GM18499 (cell line): ENCODE measurements around the gene UNC119.
"Not testable (repeated sequence)": the region's sequence is repeated elsewhere in the genome, so short reads cannot be mapped to it uniquely, and the experiment has no call there.

Source experiments
- ATAC-seq: cut with Tn5 transposase; IDR thresholded peaks from one replicate; pipeline ENCODE4 v1.9.1; 2021; ENCODE audit warnings: moderate number of reproducible peaks; ENCODE audit not compliant: insufficient read depth, unreplicated experiment

UNC119 gene

DNA sequence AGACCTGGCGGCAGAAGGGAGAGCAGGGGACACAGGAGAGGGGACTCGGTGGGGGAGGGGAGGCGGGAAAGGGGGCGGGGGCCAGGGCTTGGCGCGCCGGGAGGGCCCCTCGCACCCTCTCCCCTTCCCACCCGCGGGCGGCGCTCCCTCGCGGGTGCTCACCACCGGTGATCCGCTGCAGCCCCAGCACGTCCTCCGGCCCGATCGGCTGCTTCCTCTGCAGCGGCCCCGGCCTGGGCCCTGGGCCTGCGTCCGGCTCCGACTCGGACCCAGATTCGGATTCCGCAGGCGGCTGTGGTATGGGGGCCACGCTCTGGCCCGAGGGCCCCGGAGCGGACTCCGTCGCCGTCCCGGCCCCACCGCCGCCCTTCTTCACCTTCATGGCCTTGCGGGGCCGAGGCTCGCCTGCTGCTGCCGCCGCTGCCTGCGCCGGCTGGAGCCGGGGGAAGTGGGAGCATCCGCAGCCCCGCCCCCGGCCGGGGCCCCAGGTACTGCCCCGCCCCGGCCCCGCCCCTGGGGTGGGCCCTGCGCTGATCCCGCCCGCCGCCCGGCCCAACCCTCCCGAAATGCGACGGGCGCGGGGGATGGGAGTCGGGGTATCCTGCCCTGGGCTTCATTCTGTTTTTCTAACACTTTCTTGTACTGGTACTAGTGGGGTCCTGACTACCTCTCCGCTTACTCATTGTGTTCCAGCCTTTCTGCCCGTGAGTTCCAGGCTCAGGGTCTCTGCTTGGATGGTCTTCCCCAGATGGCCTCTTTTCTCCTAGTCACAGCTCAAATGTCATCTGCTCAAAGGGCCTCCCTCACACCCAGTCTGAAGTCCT lies at the start of gene UNC119:
Gene UNC119 (minus strand): TSS at position 449 of the 824 bp plus-strand sequence. CDS start 67 bp downstream, at position 382.
- no peak for ATAC-seq

DNA sequence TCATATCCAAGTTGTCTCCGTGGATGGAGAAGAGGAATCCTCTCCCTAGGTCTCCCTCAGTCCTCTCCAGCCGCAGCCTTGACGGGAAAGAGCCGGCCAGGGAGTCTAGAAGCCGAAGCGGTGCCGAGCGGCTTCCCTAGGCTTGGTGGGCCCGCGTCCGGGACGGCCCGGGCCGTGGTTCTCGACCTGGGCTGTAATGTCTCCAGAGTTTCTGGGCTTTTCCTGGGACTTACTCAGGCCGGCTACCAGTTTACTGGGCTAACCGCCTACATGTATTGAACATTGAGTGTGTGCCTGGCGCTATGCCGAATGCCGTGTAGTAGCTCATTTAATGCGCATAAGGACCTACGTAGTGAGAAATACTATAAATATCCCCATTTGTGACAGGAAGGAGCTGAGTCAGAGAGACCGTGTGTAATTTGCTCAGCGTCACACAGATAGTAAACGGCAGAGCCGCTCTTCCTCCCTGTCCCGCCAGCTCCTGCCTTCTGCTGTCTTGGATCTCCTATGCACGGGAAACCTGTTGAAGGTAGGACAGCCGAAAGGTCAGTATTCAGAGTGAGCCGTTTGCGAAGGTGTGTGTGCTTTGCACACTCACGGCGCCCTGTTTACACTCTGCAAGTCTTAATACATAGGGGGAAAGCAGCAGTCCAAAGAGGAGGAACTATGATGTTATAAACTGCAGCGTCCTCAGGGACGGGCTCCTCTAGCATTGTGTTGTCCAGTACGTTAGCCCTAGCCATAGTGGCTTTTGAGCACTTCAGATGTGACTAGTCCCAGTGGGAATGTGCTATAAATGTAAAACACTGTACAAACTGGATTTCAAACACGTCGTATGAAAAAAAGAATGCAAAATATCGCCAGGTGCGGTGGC lies 47.1 kb upstream of the UNC119 start:
- ATAC-seq = no peak

DNA sequence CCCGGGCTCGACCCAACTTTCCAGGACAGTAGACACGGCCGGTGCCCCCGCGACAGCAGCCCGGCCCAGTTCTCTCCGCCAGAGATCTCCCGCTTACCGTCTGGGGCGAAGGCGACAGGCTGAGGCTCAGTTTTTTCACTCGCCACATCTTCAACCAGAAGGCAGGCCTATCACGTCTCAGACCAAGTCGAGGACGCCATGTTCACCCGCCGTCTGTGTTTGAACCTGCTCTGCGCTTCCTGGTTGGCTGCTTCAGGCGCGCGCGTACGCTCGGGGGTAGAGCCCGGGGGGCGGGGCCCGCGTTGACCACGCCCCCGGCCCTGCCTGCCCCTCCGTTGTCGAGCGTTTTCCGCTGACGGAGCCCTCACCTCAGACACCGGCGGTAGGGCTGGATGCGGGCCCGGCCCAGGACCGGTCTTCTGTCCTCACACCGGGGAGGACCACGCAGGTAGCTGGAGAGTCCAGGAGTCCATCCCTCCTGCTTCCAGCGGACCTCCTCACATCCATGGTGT lies 46.4 kb upstream of the UNC119 start, which contains the start of gene SPAG5:
Gene SPAG5 (minus strand): TSS at position 227 of the 512 bp plus-strand sequence. CDS start 79 bp downstream, at position 148.
- no peak for ATAC-seq

DNA sequence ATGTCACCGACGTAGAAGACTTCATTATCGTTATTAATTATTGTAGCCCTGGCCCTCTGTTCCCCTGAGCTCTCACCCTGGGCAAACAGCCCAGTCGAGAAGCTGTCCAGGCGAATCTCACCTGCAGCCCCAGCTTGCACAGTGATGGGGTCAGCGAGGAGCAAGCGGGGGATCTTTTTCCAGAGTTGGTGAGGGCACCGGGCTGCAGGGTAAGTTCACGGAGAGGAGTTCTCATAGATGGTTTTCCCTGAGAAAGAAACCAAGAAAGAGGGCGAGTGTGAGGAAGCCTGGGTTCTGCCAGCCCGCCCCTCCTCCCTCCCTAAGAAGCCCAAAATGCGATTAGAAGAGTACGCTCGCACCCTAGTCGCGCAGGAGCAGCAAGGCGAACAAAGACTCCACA lies 46.0 kb upstream of the UNC119 start:
- no peak for ATAC-seq

DNA sequence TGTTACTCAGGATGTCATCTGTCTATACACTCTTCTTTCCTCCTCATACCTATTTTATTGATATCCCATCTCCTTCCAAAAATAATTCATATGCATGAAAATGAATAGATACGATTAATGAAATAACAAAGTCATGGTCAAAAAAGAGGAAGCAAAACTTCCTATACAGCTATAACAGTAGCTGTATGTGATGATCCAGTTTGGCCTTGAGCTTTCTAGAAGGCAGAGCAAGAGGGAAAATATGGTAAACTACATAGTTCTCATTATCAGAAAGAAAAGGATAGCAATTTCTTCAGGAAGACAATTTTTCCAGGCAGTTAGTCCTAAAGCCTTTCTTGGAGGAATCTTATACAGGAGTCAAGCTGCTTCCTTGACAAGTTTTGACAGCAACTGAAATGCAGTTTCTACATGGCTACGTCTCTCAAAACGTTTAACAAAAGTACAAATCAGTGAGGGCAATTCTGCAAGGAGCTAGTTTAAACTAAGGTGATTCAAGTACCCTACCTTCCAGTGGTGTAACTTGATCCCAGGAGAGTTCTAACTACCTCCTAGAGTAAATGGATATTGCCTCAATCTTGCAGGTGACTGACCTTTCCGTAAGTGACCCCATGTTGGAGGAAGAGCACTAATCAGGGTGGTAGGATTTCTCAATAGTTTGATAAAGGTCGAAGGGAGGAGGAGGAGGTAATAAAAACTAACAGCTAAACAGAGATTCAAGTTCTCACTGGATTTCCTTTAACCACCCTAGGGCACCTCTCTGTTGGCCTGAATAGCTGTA lies 45.4 kb upstream of the UNC119 start:
- ATAC-seq = no peak

DNA sequence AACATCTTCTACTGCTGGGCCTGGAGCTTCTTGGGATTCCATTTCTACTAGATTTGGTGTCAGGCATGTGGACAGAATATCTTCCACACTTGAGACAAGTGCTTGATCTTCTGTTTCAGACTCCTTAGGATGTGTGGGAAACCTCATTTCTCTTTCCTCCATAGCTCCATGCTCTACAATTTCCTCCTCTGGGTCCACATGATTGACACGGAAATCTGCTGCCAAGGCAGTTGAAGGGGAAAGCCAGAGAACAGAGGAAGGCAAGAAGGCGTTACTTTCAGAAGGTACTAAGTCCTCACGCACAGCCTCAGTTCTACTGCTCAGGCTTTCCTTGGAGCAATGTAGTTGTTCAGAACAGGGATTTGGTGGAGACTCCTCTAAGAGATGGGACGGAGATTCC lies 39.8 kb upstream of the UNC119 start:
- ATAC-seq = no peak

DNA sequence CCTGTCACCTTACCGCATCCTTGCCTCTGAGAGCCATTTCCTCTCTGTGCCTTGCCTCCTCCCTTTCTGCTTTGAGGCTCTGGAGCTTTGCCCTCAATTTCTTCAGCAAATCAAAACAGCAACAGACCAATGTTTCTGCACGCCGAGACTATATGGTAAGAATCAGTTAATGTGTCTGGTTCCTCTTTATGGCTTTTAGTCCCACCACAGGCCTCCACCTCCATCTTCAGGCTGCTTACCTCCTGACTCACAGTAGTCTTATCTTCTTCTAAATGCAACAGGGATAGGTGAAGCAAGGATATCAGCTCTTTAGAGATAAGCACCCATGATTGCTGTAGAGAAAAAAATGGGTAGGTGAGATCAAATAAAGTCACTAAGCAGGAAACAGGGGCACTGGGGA lies 33.4 kb upstream of the UNC119 start:
- ATAC-seq = no peak

DNA sequence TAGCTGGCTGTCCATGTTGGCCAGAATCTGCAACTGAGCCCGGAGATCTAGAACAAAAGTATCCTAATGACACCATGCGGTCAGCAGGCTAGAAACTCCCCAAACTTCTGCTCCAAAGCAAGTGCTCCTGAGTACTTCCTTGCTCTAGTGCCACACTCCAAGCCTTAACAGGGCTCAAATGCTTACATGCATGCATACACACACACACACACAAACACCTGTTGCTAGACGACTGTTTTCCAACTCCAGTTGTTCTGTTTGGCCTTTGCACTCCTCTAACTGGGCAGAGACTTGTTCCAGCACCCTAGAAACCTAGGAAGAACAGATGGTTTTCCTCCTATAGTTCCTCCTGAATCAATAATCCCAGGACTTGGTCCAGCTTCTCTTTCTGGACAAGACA lies 32.0 kb upstream of the UNC119 start:
- no peak for ATAC-seq

DNA sequence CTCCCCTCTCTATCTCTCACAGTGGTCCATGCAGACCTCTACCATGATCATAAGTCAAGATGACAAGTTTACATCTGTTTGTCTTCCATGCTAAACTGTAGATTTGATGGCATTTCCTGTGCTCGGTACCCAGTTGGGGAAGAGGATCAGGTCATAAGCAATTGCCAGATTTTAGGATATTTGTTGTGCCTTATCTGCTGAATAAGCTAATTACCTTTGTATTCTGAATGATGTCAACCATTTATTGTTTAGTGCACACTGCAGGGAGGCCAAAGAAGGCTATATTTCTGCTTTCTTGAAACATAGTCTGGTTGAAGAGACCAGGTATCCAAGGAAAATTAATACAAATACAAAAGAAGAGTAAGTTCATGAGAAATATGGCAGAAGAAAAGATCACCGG lies 30.1 kb upstream of the UNC119 start:
- no peak for ATAC-seq

DNA sequence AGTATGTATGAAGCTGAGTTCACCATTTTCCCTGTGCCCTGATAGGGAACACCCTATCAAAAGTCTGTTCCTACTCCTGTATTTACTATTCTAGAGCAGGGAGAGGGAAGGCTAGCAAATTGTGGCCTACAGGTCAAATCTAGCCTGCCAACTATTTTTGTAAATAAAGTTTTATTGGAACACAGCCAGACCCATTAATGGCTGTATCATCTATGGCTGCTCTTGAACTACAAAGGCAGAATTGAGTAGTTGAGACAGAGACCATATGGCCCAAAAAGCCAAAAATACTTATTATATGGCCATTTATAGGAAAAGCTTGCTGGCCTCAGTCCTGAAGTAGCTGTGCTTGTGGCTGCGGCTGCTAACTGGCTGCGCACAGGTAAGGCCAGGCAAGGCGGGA lies 28.5 kb upstream of the UNC119 start:
- no peak for ATAC-seq

DNA sequence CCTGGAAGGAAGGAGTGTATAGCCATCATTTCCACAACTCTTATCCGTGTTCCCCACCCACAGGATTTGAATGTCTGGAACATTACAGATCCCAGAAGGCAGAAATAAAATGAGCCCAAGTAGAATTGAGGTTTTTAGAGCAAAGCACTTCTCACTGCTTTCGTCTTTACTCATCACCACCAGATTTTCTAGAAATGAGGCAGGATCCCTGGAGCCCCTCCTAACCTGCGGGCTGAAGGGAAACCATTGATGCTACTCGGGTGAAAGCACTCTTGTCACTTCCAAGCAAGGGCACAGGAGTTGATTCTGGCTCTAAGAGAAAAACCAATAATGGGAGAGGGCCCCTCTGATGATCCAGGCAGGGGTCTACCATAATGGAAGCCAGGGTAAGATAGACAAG lies 27.1 kb upstream of the UNC119 start:
- ATAC-seq = no peak

DNA sequence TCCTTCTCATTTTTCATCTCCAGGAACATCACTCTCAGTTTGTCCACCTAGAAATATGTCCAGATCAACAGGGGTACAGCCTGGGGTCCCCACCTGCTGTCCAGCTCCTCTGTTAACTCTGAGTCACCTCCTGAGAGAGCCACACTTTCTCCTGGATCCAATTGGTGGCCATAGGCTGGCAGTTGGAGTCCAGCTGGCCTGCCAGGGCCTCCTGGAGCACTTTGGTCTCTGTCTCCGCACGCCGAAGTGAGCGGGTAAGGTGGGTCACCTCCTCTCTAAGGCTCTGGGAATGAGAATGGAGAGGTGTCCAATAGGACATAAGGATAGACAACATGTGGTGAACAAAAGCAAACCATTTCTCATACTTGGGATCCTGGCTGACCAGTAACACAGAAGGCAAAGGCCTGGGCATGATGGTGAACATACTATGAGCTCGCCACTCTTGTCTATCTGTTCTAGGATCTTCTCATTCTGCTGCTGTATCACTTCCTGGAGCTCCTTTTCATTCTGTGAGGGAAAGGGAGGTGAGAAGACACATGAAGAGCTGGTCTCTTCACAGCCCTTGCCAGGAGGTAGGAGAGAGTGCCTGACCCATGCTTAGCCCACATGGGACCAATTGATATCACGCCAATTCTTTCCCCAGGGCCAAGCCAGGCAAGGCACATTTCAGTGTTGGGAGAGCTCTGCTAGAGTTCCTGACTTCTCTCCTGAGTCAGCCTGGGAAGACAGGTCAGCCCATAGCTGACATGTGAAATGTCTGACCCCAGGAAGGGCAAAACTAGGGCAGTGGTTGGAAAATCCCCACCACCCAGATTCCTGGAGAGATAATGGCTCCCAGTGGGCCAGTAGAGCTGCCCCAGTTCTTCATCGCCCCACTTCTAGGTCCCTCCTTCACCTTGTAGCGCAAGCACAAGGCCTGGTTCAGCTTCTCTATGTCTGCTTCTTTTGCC lies 26.1 kb upstream of the UNC119 start:
- no peak for ATAC-seq

DNA sequence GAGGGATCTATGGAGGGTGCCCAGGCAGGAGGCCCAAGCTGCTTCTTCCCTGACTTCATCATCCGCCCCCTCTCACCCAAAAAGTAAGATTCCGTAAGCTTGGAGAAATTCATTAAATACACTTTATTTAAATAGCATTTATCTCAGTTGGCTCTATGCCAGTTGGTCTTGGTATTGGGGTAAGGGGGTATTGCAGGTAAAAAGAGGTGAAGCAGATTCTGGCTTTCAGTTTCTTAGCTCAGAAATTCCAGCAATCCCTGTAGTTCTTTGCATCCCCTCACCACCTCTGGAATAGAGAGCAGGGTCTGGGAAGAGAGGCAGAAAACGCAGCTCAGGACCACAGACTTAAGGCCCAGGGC lies 25.0 kb upstream of the UNC119 start:
- ATAC-seq = no peak

DNA sequence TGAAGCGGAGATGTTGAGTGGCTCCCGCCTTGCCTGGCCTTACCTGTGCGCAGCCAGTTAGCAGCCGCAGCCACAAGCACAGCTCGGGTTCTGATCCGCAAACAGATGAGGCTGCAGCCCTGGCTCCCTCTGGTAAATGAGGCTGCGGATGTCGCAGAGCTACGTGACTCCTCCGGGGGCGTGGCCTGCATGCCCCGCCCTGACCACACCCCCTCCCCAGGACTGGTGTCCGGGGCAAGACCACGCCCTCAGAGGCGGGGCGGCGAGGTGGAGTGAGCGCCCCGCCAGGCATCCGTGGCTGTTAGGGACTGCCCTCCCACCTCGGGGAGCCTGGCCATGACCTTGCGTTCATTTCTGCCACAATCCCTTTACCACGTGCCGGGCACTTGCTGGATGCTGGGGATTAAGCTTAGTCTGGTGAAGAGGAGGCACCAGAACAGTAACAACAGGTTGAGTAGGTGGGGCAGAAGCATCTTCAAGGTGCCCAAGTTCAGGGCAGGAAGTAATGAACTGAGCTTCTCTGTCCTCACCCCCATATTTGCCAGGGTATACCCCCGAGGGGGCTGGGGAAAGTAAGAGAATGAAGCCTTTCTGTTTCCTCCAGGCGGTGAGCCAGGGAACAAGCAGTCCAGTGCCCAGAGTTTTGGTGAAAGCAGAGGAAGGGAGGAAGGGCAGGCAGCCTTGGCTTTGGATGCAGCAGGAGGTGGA lies 24.5 kb upstream of the UNC119 start, which contains the start of gene ALDOC:
Gene ALDOC (minus strand): TSS at position 138 of the 708 bp plus-strand sequence. CDS start 1,363 bp downstream, outside the sequence.
- peak; percentile 50 for ATAC-seq

DNA sequence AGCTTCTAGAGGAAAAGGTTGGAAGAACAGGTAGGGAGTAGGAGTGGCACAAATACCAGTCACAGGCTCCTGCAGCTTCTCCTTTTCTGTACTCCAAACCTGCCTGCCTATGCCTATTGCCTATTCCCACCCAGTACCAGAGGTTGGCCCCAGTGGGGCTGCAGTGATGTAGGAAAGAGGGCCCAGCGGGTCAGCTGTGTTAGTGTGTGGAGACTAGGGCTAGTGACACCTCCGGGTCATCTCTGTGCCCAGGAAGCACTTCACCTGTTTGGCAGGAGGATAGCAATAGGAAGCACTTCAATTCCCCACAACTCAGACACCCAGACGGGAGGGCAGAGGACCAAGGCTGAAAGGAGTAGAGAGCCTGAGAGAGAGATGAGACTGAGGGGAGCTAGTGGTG lies 23.6 kb upstream of the UNC119 start:
- ATAC-seq = not testable (repeated sequence)

DNA sequence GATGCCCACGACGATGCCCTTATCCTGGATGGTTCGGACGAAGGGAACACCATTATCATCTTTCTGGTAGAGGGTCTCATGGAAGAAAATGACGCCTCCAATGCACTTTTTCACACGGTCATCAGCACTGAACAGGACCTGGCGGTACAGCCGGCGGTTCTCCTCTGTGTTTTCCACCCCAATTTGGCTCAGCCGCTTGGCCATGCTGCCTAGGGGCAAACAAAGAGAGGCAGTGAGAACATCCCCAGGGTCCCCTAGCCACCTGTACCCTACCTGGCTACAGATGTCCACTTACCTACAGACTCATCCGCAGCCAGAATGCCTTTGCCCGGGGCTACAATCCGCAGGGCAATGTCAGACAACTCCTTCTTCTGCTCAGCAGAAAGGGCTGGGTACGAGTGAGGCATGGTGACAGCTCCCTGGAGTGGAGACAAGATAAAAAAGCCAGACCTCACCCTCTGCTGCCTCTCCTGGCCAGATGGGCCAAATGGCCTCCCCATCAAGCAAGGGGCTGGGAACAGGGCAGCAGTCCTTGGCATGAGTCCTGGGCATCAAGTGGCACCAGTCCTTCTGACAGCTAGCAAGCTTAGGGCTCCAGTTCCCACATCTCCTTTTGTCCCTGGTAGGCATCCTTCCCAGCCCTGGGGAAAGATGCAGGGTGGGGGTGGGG lies 22.8 kb upstream of the UNC119 start:
- ATAC-seq = no peak

DNA sequence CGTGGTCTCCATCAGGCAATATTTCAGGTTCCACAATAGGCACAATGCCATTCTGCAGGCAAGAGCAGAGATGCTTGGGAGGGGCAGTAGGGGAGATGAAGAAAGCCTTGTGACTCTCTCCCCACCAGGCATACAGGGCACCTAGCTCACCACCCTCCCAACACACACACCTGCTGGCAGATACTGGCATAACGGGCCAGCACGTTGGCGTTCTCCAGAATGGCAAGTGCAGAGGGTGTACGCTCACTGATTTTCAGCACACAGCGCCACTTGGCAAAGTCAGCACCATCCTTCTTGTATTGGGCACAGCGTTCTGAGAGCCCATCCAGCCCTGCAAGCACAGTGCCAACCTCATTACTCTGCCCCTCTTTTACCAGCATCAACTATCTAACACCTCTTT lies 22.1 kb upstream of the UNC119 start:
- ATAC-seq = no peak

DNA sequence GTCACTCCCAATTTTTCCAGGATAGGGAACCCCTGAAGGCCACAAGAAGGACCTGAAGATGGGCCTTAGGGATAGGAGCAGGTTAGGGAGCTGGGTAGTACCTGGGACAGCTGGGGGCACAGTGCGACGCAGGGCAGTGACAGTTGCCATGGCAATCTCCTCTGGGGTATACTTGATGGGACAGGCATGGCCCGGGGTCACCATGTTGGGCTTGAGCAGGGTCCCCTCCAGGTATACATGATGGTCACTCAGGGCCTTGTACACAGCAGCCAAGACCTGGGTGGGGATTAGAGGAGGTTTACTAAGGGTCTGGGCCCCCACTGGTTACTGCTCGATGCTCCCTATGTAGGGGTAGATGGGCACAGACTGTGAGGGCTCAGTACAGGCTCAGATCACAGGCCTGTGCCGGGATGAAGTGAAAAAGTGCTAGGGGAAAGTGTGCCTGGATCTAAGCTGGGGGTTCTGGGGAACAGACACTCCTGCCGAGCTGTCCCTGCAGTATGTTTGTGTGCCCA lies 21.6 kb upstream of the UNC119 start:
- ATAC-seq = no peak
